Pancreas (tissue), 10 donors: Measurements from ENCODE around the gene CA5A. TPM values are rescaled to one million over a fixed set of nuclear protein-coding genes. Genes with fewer than 3 reads are reported as not detected.
A peak's percentile ranks its signal among the peaks of the same experiment; 100 is the strongest.

Experiments
- ATAC-seq, 4 donors: fragments of 200-7000 bp; cut with Tn5 transposase; one replicate each; pipeline versions ENCODE4 v1.8.0 to v1.9.1; 2020; ENCODE audit warnings: mild to moderate bottlenecking in 4 of 4, moderate library complexity in 4 of 4
- DNase-seq, 6 donors: peaks; one replicate each; pipeline ENCODE4 v3.0.0-alpha.2; 2020
- FAIRE-seq: peaks from 2 replicates; lab custom pipeline; 2012; peaks lifted over from hg19 to GRCh38; lab: Jason Lieb, UNC
- H3K27ac ChIP-seq, 4 donors: fragments of 200-600 bp; sonication (generic); 1 replicate in 3 of 4; 2 replicates in 1 of 4; pipeline versions ENCODE4 v1.5.0 to v1.8.0; 2020
- H3K27me3 ChIP-seq, 4 donors: fragments of 200-600 bp; one replicate each; pipeline ENCODE4 v1.8.0; 2021
- H3K36me3 ChIP-seq, 3 donors: fragments of 200-600 bp; sonication (generic) in 1 of 3; one replicate each; pipeline versions ENCODE4 v1.5.0 to v1.8.0; 2020 to 2021
- H3K4me1 ChIP-seq, 3 donors: fragments of 200-600 bp; one replicate each; pipeline ENCODE4 v1.8.0; 2021
- H3K4me3 ChIP-seq, 4 donors: fragments of 200-600 bp; sonication (generic) in 2 of 4; one replicate each; pipeline versions ENCODE4 v1.5.0 to v1.8.0; 2020 to 2021
- H3K9me3 ChIP-seq, 4 donors: fragments of 200-600 bp; one replicate each; pipeline ENCODE4 v1.8.0; 2021
- WGBS, 2 donors: extraction: QIAGEN DNeasy Blood & Tissue Kit; methylation state at CpG; one replicate each; pipeline ENCODE4 v1.1.7; 2013; 5-methylcytosine and 5-hydroxymethylcytosine counted together
- intact Hi-C, 3 donors: fragments of 100-400 bp; cut with DNase I; formaldehyde crosslinking; loops; one replicate each; pipeline versions ENCODE4 v1.11.1 to v1.14.2; 2022
- polyA plus RNA-seq, 2 donors: library from polyadenylated mRNA; stranded (reverse); fragments of 200-250 nt; gene quantifications; one replicate each; pipeline ENCODE4 v1.2.3, GENCODE V29; 2013
- total RNA-seq, 6 donors: library from RNA; stranded (reverse); fragmentation: NEBNext Ultra II Directional in 4 of 6; extraction: Animal tissue kit (Norgen Biotek cat#: 25700) in 4 of 6; gene quantifications; one replicate each; pipeline versions ENCODE4 v1.2.1 to v1.2.4, GENCODE V29; 2021 to 2023
- TF ChIP-seq, protein P1 (sequence below), 4 donors: fragments of 200-600 bp; sonication (generic) in 3 of 4; IDR thresholded peaks; one replicate each; pipeline versions ENCODE4 v1.5.0 to v1.8.0; 2021; ENCODE audit warnings: antibody characterized with exemption in 4 of 4
- donor health status: healthy with polysubstance abuse.
- donor health status: DM: no; HTN: no; CAD: no; lungs with moderate emphysema.
- donor health status: DM: no; HTN: no; CAD: no.
- donor health status: control.
- donor health status: control.
- donor health status: Bipolar disorder and iron deficiency.
- donor health status: DM: yes; HTN: yes; CAD: no.
- donor health status: DM: no; HTN: no; CAD: no.
- donor health status: DM: no; HTN: no; CAD: no.
- donor health status: DM: yes; HTN: yes; CAD: no.

The CA5A gene
- total and polyA plus RNA-seq, 8 donors = under 0.01 TPM; not detected in 6

DNA sequence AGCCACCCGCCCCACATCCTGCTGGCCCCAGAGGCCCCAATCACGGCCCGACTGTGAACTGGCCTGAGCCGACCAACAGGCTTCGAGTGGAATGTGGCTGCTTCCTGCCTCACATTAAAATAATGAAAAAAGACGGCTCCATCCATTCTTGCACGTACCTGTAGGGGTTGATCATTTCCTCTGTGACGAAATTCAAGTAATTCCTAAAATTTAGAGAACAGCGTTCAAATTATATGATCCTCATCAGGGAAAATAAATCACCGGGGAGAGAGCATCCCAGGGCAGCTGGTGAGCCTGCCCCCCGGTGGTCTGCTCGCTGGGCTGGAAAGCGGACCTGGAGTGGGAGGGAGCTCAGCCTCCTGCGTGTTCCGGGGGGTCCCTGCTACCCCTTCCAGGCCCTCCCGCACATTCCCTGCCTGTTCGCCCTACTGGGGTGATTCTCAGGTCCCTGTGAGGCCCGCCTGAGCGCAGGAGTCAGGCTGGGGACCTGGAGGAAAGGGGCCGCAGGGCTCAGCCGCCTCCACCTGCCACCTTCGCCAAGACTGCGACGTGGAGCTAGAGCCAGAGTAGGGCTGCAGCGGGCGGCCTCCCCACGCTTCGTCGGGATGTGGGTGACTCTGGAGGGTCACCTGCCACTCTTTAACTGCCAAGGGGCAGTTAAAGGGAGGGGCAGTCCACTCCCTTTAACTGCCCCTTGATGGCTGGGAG, 95.9 kb downstream of the CA5A start:
- WGBS, 2 donors = 90 to 93% methylated on average over 29 of the region's 29 CpGs
- H3K27ac ChIP-seq = no peak overlapping the region
- peak in 1 of 6 donors; percentile 55 for DNase-seq
- no peak for ATAC-seq
- TF ChIP-seq, protein P1, sequence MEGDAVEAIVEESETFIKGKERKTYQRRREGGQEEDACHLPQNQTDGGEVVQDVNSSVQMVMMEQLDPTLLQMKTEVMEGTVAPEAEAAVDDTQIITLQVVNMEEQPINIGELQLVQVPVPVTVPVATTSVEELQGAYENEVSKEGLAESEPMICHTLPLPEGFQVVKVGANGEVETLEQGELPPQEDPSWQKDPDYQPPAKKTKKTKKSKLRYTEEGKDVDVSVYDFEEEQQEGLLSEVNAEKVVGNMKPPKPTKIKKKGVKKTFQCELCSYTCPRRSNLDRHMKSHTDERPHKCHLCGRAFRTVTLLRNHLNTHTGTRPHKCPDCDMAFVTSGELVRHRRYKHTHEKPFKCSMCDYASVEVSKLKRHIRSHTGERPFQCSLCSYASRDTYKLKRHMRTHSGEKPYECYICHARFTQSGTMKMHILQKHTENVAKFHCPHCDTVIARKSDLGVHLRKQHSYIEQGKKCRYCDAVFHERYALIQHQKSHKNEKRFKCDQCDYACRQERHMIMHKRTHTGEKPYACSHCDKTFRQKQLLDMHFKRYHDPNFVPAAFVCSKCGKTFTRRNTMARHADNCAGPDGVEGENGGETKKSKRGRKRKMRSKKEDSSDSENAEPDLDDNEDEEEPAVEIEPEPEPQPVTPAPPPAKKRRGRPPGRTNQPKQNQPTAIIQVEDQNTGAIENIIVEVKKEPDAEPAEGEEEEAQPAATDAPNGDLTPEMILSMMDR (IDR thresholded peaks at IDR 0.05) = no peak
- FAIRE-seq = no peak
- no peak overlapping the region for H3K4me3 ChIP-seq
- intact Hi-C loops = no loop called here
- H3K9me3 ChIP-seq = no peaks in the 10 kb centered on the region
- no peaks in the 10 kb centered on the region for H3K4me1 ChIP-seq
- H3K27me3 ChIP-seq = no peaks in the 10 kb centered on the region
- H3K36me3 ChIP-seq = peaks cover 0 to 7% (median 0%) of the 10 kb centered on the region in 3 donors

DNA sequence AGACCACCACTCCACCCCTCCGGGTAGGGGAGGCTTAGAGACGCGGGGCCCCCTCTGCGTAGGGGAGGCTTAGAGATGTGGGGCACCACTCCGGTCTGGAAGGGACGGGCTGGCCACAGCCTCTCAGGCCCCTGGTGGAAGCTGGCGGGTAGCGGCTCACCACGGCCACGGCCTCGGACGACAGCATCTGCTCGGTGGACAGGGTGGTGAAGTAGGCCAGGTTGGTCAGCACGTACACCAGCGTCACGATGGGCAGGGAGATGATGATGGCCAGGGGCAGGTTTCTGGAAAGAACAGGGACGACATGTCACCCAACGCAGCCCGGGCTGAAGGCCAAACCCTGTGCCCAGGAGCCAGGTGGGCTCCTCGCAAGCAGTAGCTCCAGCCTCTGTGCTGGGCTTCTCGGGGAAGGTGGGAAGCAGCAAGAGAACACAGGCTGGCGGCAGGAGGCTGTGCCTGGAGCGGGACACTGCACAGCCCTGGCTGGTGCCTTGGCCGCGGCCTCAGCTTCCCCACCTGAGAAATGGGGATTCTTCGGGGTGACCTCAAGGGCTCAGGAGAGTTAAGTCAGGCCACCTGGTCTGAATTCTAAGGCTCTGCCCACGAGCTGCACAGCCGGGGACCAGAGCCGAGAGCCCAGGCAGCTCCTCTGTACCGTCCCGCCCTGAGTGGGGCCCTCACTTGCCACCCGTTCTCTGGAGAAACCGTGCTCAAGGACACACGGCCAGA, 96.6 kb downstream of the CA5A start:
- H3K4me3 ChIP-seq = no peak overlapping the region
- no peak for FAIRE-seq
- H3K4me1 ChIP-seq = no peaks in the 10 kb centered on the region
- no peaks in the 10 kb centered on the region for H3K9me3 ChIP-seq
- TF ChIP-seq, protein P1 (IDR thresholded peaks at IDR 0.05) = no peak
- H3K36me3 ChIP-seq = peaks cover 0 to 7% (median 0%) of the 10 kb centered on the region in 3 donors
- intact Hi-C loops = no loop called here
- H3K27ac ChIP-seq = no peak overlapping the region
- ATAC-seq = no peak
- peak in 1 of 6 donors; percentile 67 for DNase-seq
- WGBS, 2 donors = 91 to 94% methylated on average over 34 of the region's 34 CpGs
- no peaks in the 10 kb centered on the region for H3K27me3 ChIP-seq

DNA sequence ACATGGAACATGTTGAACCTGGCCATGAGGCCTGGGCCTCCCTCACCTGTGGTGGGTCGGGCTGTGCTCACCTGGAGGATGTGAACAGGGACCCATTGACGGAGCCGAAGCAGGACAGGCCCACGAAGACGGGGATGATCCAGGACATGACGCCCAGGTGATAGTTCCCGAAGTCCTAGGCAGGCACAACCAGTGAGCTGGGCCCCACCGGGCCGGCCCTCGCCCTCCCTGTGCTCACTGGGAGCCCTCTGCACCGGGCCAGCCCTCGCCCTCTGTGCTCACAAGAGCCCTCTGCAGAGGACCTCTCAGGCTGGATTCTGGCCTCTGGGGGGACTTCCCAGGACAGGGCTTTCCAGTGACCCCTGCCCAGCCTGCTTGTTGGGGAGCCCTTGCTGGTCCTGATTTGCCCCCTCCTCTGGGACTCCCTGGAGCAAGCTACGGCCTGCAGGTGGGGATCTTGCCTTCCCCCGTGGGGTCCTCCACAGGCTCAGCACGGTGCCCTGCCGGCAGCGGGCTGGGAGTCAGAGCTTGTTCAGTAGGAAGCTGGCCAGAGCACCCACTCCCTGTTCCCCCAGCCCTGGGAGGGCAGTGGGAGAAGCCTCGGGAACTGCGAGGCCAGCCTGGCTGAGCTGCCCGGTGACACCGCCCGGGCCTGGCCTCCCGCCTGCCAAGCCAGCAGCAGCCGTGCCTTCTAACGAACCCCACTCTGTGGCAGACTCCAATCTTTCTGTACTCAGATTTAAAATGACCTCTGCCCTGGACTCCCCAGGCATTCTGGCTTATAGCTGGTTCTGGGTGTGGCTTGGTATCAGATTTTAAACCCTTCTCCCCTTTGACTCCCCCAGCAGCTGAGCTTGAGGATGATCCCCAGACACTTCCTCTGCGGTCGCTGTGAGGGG, 97.4 kb downstream of the CA5A start:
- intact Hi-C loops = no loop called here
- no peak for FAIRE-seq
- no peak overlapping the region for H3K27ac ChIP-seq
- TF ChIP-seq, protein P1 (IDR thresholded peaks at IDR 0.05) = no peak
- no peak overlapping the region for H3K4me3 ChIP-seq
- no peaks in the 10 kb centered on the region for H3K4me1 ChIP-seq
- no peaks in the 10 kb centered on the region for H3K27me3 ChIP-seq
- ATAC-seq = peak in 3 of 4 donors; percentile 11 to 46 (median 23)
- no peaks in the 10 kb centered on the region for H3K9me3 ChIP-seq
- WGBS, 2 donors = 84 to 95% methylated on average over 25 to 27 of the region's 27 CpGs
- peaks cover 0 to 10% (median 0%) of the 10 kb centered on the region in 3 donors for H3K36me3 ChIP-seq
- DNase-seq = peak in 1 of 6 donors; percentile 62

Other genes starting within 250 kb of the CA5A start
- gene KLHDC4, start 170.5 kb downstream of the CA5A start, total RNA-seq = 10 to 100 TPM; 15.5 to 27.3 (median 25.2) TPM
- gene KLHDC4, start 170.5 kb downstream of the CA5A start, polyA plus RNA-seq = 10 to 100 TPM; 79.3 to 82.1 TPM
- 10 to 100 TPM in 1 of 6 donors, 1 to 10 TPM in 5; 1.1 to 54.7 (median 3.5) TPM for gene SLC7A5, start 67.0 kb downstream of the CA5A start, total RNA-seq
- 1 to 10 TPM; 4.2 to 7.7 TPM for gene SLC7A5, start 67.0 kb downstream of the CA5A start, polyA plus RNA-seq
- 10 to 100 TPM in 4 of 6 donors, 1 to 10 TPM in 2; 6.1 to 17.6 (median 12.8) TPM for gene BANP, start 14.9 kb upstream of the CA5A start, total RNA-seq
- 10 to 100 TPM; 14.6 to 17.8 TPM for gene BANP, start 14.9 kb upstream of the CA5A start, polyA plus RNA-seq